ENCODE measurements around the gene NSMF. TPM values are rescaled to one million over a fixed set of nuclear protein-coding genes. Genes with fewer than 3 reads are reported as not detected.

Gene NSMF
- total and polyA plus RNA-seq, 12 donors: 5.3 to 29.3 (median 10.9) TPM

- Histone ChIP-seq H3K9me3 (peaks cover 0 to 3% (median 0%) of the 10 kb centered on the region in 11 donors), H3K27ac (no peak overlapping the region), H3K36me3 (peaks cover 0 to 16% (median 0%) of the 10 kb centered on the region in 9 donors), H3K4me1 (peaks cover 0 to 21% (median 5%) of the 10 kb centered on the region in 9 donors), H3K27me3 (peaks cover 0 to 32% (median 20%) of the 10 kb centered on the region in 7 donors), H3K4me3 (no peak overlapping the region)
- intact Hi-C loops (cut with DNase I): loop anchor here in 3 of 10 donors (1.0 to 10.0 kb wide), 3 partner anchors 22 to 151 kb away; partner anchors contain the start of genes EXD3 (in 2 of the 3) and NOXA1 (in 2 of the 3)
- 22 to 23% methylated on average over 14 of the region's 14 CpGs for WGBS, 2 donors
- peak; percentile 51 to 84 (median 70) for ATAC-seq
- peak; percentile 74 to 86 (median 83) for TF ChIP-seq CTCF (IDR thresholded peaks at IDR 0.05)
- peak; percentile 77 for DNase-seq
Measured at GRCh38 chr9:137445275-137445807, 13.8 kb downstream of the NSMF start.

GRCh38 chr9:137444106-137444790, 14.9 kb downstream of the NSMF start:
- Histone ChIP-seq H3K4me3 (no peak overlapping the region), H3K9me3 (peaks cover 0 to 3% (median 0%) of the 10 kb centered on the region in 11 donors), H3K27ac (no peak overlapping the region), H3K4me1 (peaks cover 0 to 24% (median 5%) of the 10 kb centered on the region in 9 donors), H3K27me3 (peaks cover 0 to 33% (median 22%) of the 10 kb centered on the region in 7 donors), H3K36me3 (peaks cover 0 to 8% (median 0%) of the 10 kb centered on the region in 9 donors)
- DNase-seq (peak in 1 of 2 donors; percentile 2), ATAC-seq (no peak)
- WGBS, 2 donors: 84 to 87% methylated on average over 14 of the region's 14 CpGs
- TF ChIP-seq CTCF (IDR thresholded peaks at IDR 0.05): no peak
- intact Hi-C loops (cut with DNase I): loop anchor here in 2 of 10 donors (2.0 to 10.0 kb wide), 2 partner anchors 21 to 149 kb away; partner anchors contain the start of genes EXD3 (in 1 of the 2) and NOXA1 (in 1 of the 2)

GRCh38 chr9:137441935-137442321, 17.2 kb downstream of the NSMF start:
- intact Hi-C loops (cut with DNase I): loop anchor here in 1 of 10 donors (10.0 kb wide), 1 partner anchor 147 kb away; no protein-coding TSS in a partner anchor
- peaks cover 0 to 26% (median 5%) of the 10 kb centered on the region in 9 donors for H3K4me1 ChIP-seq
- no peak for TF ChIP-seq CTCF (IDR thresholded peaks at IDR 0.05)
- 22 to 23% methylated on average over 5 to 7 of the region's 7 CpGs for WGBS, 2 donors
- peak overlapping the region in 6 of 10 donors; percentile 17 to 48 (median 42) for H3K4me3 ChIP-seq
- DNase-seq (no peak), ATAC-seq (no peak)
- H3K9me3 ChIP-seq: peaks cover 0 to 3% (median 0%) of the 10 kb centered on the region in 11 donors
- H3K27ac ChIP-seq: no peak overlapping the region
- H3K27me3 ChIP-seq: peaks cover 0 to 41% (median 22%) of the 10 kb centered on the region in 7 donors
- no peaks in the 10 kb centered on the region for H3K36me3 ChIP-seq

- Histone ChIP-seq H3K36me3 (no peaks in the 10 kb centered on the region), H3K4me1 (peaks cover 0 to 26% (median 5%) of the 10 kb centered on the region in 9 donors), H3K4me3 (peak within 1 kb of the TSS; percentile 17 to 49 (median 40)), H3K9me3 (peaks cover 0 to 3% (median 0%) of the 10 kb centered on the region in 11 donors), H3K27me3 (peaks cover 0 to 41% (median 22%) of the 10 kb centered on the region in 7 donors), H3K27ac (no peak within 1 kb of the TSS)
- intact Hi-C loops (cut with DNase I): loop anchor here in 1 of 10 donors (10.0 kb wide), 1 partner anchor 147 kb away; no protein-coding TSS in a partner anchor
- DNase-seq: peak in 1 of 2 donors; percentile 26
- ATAC-seq: peak in 2 of 8 donors; percentile 20 to 21
- WGBS, 2 donors: 0 to 1% methylated on average over 28 to 62 of the region's 62 CpGs
- no peak for TF ChIP-seq CTCF (IDR thresholded peaks at IDR 0.05)
Measured at GRCh38 chr9:137441289-137441934, 17.7 kb downstream of the NSMF start, which contains the start of gene ENTPD8. Gene ENTPD8 (minus strand): TSS chr9:137441357. CDS start chr9:137438285, 3,072 bp downstream.
